ENCODE results near the gene FADS1. TPM values are rescaled to one million over a fixed set of nuclear protein-coding genes. Genes with fewer than 3 reads are reported as not detected.

The FADS1 gene
- total and polyA plus RNA-seq, 2 of the 13 experiments (the other 11 are each of a cell fraction or from before 2014, with no cell fraction given): 91.8 to 108 TPM

DNA sequence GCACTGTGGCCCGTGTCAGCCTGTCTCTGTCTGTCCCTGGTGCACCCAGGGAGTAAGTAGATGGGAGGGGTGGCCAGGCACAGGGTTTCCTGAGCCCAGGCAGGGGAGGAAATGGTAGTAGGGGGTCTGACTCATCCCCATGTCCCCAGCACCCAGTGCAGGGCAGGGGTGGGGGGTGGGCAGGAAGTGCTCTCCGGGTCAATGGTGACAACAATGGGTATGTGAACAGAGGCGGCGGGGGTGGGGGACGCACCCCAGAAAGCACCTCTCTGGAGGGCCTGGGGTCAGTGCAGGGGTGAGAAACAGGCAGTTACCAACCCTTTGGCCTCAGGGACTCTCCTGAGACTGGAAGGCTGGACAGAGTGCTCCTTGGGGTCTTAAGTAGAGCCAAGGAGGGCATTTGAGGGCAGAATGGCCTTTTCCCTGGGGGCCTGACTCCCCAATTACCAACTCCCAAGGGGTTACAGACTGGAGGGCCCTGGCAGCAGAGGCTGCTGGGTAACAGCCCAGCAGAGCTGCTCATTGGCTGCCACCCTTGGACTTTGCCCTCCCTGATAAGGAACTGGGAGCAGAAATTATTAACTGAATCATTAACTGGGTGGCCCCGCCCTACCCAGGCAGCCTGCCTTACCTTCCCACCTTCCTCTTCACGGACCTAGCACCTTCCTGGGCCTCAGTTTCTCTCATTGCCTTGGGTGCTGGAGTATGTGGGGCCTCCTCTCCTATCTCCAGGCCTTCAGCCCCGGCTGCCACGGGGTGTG, 60.2 kb downstream of the FADS1 start (continued):
- TF ChIP-seq ZNF609 (CRISPR knock-in tag; IDR thresholded peaks at IDR 0.05; ENCODE audit: borderline replicate concordance) (no peak; the same call in 1 of the 2 replicates), NR2F6 (IDR thresholded peaks at IDR 0.05) (peak; percentile 64), NR2F6 (CRISPR knock-in tag; IDR thresholded peaks at IDR 0.05) (peak; percentile 65), CREBL2 (CRISPR knock-in tag; IDR thresholded peaks at IDR 0.05; ENCODE audit: borderline replicate concordance) (no peak), CHD2 (IDR thresholded peaks at IDR 0.05; ENCODE audit: low read depth, low read length) (no peak), REXO4 (CRISPR knock-in tag; IDR thresholded peaks at IDR 0.05; ENCODE audit: borderline replicate concordance) (no peak), YEATS4 (CRISPR knock-in tag; IDR thresholded peaks at IDR 0.05; ENCODE audit: borderline replicate concordance) (peak; percentile 84), FOXK1 (CRISPR knock-in tag; IDR thresholded peaks at IDR 0.05; ENCODE audit: borderline replicate concordance, low read depth) (peak; percentile 82; the same call in 1 of the 2 replicates), HOMEZ (CRISPR knock-in tag; IDR thresholded peaks at IDR 0.05; ENCODE audit: low read depth) (no peak), RAD21 (CRISPR knock-in tag; IDR thresholded peaks at IDR 0.05) (peak; percentile 33; the same call in 1 of the 2 replicates), SP140L (CRISPR knock-in tag; IDR thresholded peaks at IDR 0.05; ENCODE audit: borderline replicate concordance) (no peak), GATA4 (IDR thresholded peaks at IDR 0.05; ENCODE audit: borderline replicate concordance, low read depth) (peak; percentile 76; the same call in 1 of the 2 replicates), SOX13 (IDR thresholded peaks at IDR 0.05) (peak; percentile 35; the same call in 1 of the 2 replicates), SOX13 (CRISPR knock-in tag; conservative IDR thresholded peaks at IDR 0.05 in 1 of 2, IDR thresholded peaks at IDR 0.05 in 1 of 2) (peak in 1 of 2 experiments; percentile 86; a peak in 2 of 4 replicates), MYNN (CRISPR knock-in tag; IDR thresholded peaks at IDR 0.05; ENCODE audit: low read depth) (no peak), HMG20A (CRISPR knock-in tag; IDR thresholded peaks at IDR 0.05; ENCODE audit: borderline replicate concordance) (no peak; the same call in 1 of the 2 replicates), GLMP (CRISPR knock-in tag; IDR thresholded peaks at IDR 0.05; ENCODE audit: borderline replicate concordance) (no peak), TBX3 (IDR thresholded peaks at IDR 0.05; ENCODE audit: borderline replicate concordance) (no peak), NFE2L1 (CRISPR knock-in tag; IDR thresholded peaks at IDR 0.05; ENCODE audit: borderline replicate concordance) (no peak)
- TF ChIP-seq, protein P1, sequence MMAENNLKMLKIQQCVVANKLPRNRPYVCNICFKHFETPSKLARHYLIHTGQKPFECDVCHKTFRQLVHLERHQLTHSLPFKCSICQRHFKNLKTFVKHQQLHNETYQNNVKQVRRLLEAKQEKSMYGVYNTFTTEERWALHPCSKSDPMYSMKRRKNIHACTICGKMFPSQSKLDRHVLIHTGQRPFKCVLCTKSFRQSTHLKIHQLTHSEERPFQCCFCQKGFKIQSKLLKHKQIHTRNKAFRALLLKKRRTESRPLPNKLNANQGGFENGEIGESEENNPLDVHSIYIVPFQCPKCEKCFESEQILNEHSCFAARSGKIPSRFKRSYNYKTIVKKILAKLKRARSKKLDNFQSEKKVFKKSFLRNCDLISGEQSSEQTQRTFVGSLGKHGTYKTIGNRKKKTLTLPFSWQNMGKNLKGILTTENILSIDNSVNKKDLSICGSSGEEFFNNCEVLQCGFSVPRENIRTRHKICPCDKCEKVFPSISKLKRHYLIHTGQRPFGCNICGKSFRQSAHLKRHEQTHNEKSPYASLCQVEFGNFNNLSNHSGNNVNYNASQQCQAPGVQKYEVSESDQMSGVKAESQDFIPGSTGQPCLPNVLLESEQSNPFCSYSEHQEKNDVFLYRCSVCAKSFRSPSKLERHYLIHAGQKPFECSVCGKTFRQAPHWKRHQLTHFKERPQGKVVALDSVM (CRISPR knock-in tag; IDR thresholded peaks at IDR 0.05): no peak

Data from HepG2 (cell line).